HepG2 (cell line): Measurements from ENCODE around the gene ALG9.

Experiments
- CTCF ChIP-seq: sonication (generic); formaldehyde crosslinking; IDR thresholded peaks from 2 replicates; pipeline ENCODE4 v1.5.0; 2020; ENCODE audit warnings: mild to moderate bottlenecking, missing genetic modification reagents, moderate library complexity
- EZH2 ChIP-seq: conservative IDR thresholded peaks from 2 replicates; pipeline ENCODE4 v1.6.1; 2012; ENCODE audit warnings: mild to moderate bottlenecking, low read depth, low read length, moderate library complexity
- FOXK1 ChIP-seq: sonication (generic); formaldehyde crosslinking; IDR thresholded peaks from 2 replicates; pipeline ENCODE4 v1.4.0; 2020; ENCODE audit warnings: low read depth, missing genetic modification reagents, borderline replicate concordance
- IRF2 ChIP-seq: IDR thresholded peaks from 2 replicates; pipeline ENCODE4 v1.6.1; 2018; ENCODE audit warnings: missing genetic modification reagents, missing compliant biosample characterization
- NFATC3 ChIP-seq: sonication (generic); formaldehyde crosslinking; IDR thresholded peaks from 2 replicates; pipeline ENCODE4 v1.5.1; 2020; ENCODE audit warnings: mild to moderate bottlenecking, missing genetic modification reagents
- RBM22 ChIP-seq: fragments of 200-400 bp; formaldehyde crosslinking; optimal IDR thresholded peaks from 2 replicates; pipeline ENCODE3; 2017; ENCODE audit warnings: mild to moderate bottlenecking, low read length, moderate library complexity
- ZNF160 ChIP-seq: sonication (generic); formaldehyde crosslinking; IDR thresholded peaks from 2 replicates; pipeline ENCODE4 v1.8.0; 2022; ENCODE audit warnings: mild to moderate bottlenecking, inconsistent platforms, missing genetic modification reagents
- ZNF292 ChIP-seq: sonication (generic); formaldehyde crosslinking; IDR thresholded peaks from 2 replicates; pipeline ENCODE4 v1.8.1; 2022; ENCODE audit warnings: mild to moderate bottlenecking, low read depth, missing genetic modification reagents, borderline replicate concordance
- ZNF335 ChIP-seq: sonication (generic); formaldehyde crosslinking; IDR thresholded peaks from 2 replicates; pipeline ENCODE4 v1.4.0; 2020; ENCODE audit warnings: missing genetic modification reagents
- ZNF430 ChIP-seq: sonication (generic); formaldehyde crosslinking; IDR thresholded peaks from 2 replicates; pipeline ENCODE4 v1.9.0; 2021; ENCODE audit warnings: mild to moderate bottlenecking, missing genetic modification reagents
- ZNF484 ChIP-seq: sonication (generic); formaldehyde crosslinking; IDR thresholded peaks from 2 replicates; pipeline ENCODE4 v1.5.1; 2020; ENCODE audit warnings: mild to moderate bottlenecking, low read depth, missing genetic modification reagents, borderline replicate concordance
- ZNF816 ChIP-seq: sonication (generic); formaldehyde crosslinking; IDR thresholded peaks from 2 replicates; pipeline ENCODE4 v1.8.0; 2022; ENCODE audit warnings: missing genetic modification reagents, mild to moderate bottlenecking, borderline replicate concordance

DNA sequence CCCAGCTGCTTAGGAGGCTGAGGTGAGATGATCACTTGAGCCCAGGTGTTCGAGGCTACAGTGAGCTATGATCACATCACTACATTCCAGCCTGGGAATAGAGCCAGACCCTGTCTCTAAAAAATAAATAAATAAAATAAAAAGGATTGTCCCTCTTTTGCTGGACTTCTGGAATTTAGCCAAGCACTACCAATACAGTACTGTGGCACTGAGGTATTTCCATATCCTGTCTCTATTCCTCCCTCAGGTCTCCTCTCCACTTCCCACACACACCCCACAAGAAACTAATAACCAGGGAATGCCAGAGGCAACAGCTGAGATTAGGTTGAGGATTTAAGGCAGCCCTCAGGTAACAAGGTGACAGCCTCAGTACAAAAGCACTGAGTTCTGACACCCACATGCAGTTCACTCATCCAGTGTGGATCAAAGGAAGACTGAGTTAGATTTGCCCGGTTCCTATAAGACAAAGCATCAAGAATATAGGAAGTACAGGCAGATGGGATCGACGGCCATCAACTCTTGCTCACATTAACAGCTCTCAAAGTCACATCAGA is 100.7 kb downstream of the ALG9 start:
- no peak for TF ChIP-seq ZNF816 (CRISPR knock-in tag)
- TF ChIP-seq ZNF292: no peak
- no peak for TF ChIP-seq IRF2 (CRISPR knock-in tag)
- TF ChIP-seq CTCF: no peak
- no peak for TF ChIP-seq NFATC3 (CRISPR knock-in tag)
- no peak for TF ChIP-seq RBM22
- TF ChIP-seq ZNF335 (CRISPR knock-in tag): no peak
- TF ChIP-seq EZH2: no peak
- no peak for TF ChIP-seq ZNF160 (CRISPR knock-in tag)
- no peak for TF ChIP-seq ZNF484 (CRISPR knock-in tag)
- TF ChIP-seq FOXK1: no peak
- no peak for TF ChIP-seq ZNF430 (CRISPR knock-in tag)
